Neutrophil (primary cell): ENCODE measurements around the gene AZGP1.
A peak's percentile ranks its signal among the peaks of the same experiment; 100 is the strongest.

ENCODE experiments used
- H3K27ac ChIP-seq: fragments of 200-600 bp; sonication (generic); 2 replicates; pipeline ENCODE4 v1.5.1; 2016; ENCODE audit warnings: mild to moderate bottlenecking, moderate library complexity
- H3K27me3 ChIP-seq: fragments of 200-600 bp; sonication (generic); 2 replicates; pipeline ENCODE4 v1.6.0; 2016; ENCODE audit warnings: mild to moderate bottlenecking
- H3K36me3 ChIP-seq: fragments of 200-600 bp; sonication (generic); 2 replicates; pipeline ENCODE4 v1.5.1; 2017
- H3K4me1 ChIP-seq, 2 experiments: fragments of 200-600 bp in 1 of 2; sonication (generic) in 1 of 2; 1 replicate in 1 of 2; 2 replicates in 1 of 2; pipeline versions ENCODE4 v1.5.1 to v1.6.1; 2013 to 2016; ENCODE audit warnings: low read depth in 1 of 2, low read length in 1 of 2, mild to moderate bottlenecking in 1 of 2, moderate library complexity in 1 of 2; ENCODE audit not compliant: control insufficient read depth in 1 of 2, insufficient read depth in 1 of 2
- H3K4me3 ChIP-seq, 2 experiments: fragments of 200-600 bp in 1 of 2; sonication (generic) in 1 of 2; 1 replicate in 1 of 2; 2 replicates in 1 of 2; pipeline ENCODE4 v1.5.1; 2013 to 2016; ENCODE audit warnings: low read depth in 1 of 2, low read length in 1 of 2, mild to moderate bottlenecking in 1 of 2, moderate library complexity in 1 of 2
- H3K9me3 ChIP-seq: fragments of 200-600 bp; sonication (generic); 2 replicates; pipeline ENCODE4 v1.5.1; 2016
- TF ChIP-seq, protein P1 (sequence below): fragments of 200-600 bp; sonication (generic); IDR thresholded peaks from 2 replicates; pipeline ENCODE4 v1.5.1; 2016; ENCODE audit warnings: antibody characterized with exemption

Gene AZGP1

DNA sequence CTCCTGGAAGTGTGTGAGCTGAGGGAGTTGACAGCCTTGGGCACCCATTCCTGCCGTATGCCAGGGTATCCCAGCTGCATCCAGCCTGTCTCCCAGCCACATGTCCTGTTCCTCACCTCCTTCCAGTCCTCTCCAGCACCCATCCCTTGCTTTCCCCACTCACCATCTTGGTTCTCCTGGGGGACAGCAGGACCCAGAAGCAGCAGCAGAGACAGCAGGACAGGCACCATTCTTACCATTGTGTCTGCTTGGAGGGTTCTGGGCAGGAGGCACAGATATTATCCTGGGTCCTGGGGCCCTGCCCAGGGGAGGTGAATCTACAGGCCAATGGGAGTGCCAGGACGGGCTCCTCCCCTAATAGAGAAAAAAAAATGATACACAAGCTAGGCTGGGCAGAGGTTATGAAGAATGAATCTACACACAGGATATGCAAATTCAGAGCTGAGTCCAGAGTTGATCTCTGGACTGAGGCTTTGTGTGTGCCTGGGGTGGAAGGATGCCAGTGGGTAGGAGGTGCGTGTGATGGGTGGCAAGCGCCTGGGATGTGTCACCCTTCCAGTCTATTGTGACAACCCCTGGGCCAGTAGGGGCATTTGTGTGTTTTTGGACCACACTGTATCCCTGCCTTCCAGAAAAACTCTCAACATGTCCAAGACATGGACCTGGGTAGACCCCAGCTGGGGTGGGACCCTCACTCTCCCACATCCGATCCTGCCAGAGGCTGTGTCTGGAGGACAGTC, at the start of gene AZGP1:
TSS of gene AZGP1 (minus strand) at position 250 of the 740 bp plus-strand sequence. CDS start at position 239, 11 bp downstream.
- TF ChIP-seq, protein P1, sequence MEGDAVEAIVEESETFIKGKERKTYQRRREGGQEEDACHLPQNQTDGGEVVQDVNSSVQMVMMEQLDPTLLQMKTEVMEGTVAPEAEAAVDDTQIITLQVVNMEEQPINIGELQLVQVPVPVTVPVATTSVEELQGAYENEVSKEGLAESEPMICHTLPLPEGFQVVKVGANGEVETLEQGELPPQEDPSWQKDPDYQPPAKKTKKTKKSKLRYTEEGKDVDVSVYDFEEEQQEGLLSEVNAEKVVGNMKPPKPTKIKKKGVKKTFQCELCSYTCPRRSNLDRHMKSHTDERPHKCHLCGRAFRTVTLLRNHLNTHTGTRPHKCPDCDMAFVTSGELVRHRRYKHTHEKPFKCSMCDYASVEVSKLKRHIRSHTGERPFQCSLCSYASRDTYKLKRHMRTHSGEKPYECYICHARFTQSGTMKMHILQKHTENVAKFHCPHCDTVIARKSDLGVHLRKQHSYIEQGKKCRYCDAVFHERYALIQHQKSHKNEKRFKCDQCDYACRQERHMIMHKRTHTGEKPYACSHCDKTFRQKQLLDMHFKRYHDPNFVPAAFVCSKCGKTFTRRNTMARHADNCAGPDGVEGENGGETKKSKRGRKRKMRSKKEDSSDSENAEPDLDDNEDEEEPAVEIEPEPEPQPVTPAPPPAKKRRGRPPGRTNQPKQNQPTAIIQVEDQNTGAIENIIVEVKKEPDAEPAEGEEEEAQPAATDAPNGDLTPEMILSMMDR: no peak
- H3K9me3 ChIP-seq: no peaks in the 10 kb centered on the region
- H3K36me3 ChIP-seq: no peaks in the 10 kb centered on the region
- H3K4me3 ChIP-seq: no peak within 1 kb of the TSS
- H3K27ac ChIP-seq: no peak within 1 kb of the TSS
- H3K4me1 ChIP-seq: no peaks in the 10 kb centered on the region
- H3K27me3 ChIP-seq: peaks cover 39% of the 10 kb centered on the region

DNA sequence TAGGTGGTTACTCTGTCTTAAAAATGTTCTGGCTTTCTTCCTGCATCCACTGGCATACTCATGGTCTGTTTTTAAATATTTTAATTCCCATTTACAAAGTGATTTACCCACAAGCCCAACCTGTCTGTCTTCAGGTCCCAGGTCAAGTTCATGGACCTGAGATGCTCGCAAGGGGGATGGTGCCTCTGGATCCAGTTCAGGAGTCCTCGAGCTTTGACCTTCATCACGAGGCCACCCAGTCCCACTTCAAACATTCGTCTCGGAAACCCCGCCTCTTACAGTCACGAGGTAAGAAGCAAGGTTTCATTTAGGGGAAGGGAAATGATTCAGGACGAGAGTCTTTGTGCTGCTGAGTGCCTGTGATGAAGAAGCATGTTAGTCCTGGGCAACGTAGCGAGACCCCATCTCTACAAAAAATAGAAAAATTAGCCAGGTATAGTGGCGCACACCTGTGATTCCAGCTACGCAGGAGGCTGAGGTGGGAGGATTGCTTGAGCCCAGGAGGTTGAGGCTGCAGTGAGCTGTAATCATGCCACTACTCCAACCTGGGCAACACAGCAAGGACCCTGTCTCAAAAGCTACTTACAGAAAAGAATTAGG, 48.3 kb upstream of the AZGP1 start:
- no peak overlapping the region for H3K27ac ChIP-seq
- TF ChIP-seq, protein P1: no peak

DNA sequence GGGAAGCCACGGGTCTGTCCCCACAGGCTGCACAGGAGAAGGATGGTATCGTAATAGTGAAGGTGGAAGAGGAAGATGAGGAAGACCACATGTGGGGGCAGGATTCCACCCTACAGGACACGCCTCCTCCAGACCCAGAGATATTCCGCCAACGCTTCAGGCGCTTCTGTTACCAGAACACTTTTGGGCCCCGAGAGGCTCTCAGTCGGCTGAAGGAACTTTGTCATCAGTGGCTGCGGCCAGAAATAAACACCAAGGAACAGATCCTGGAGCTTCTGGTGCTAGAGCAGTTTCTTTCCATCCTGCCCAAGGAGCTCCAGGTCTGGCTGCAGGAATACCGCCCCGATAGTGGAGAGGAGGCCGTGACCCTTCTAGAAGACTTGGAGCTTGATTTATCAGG, 47.7 kb upstream of the AZGP1 start:
- peaks cover 4 to 25% of the 10 kb centered on the region in 2 experiments for H3K4me1 ChIP-seq
- no peaks in the 10 kb centered on the region for H3K27me3 ChIP-seq
- H3K36me3 ChIP-seq: peaks cover 55% of the 10 kb centered on the region
- no peaks in the 10 kb centered on the region for H3K9me3 ChIP-seq
- TF ChIP-seq, protein P1: no peak
- H3K27ac ChIP-seq: no peak overlapping the region
- H3K4me3 ChIP-seq: no peak overlapping the region

More for the DNA sequence above, 48.3 kb upstream of the AZGP1 start:
- peaks cover 55% of the 10 kb centered on the region for H3K36me3 ChIP-seq
- H3K4me3 ChIP-seq: no peak overlapping the region
- peaks cover 4 to 25% of the 10 kb centered on the region in 2 experiments for H3K4me1 ChIP-seq
- H3K9me3 ChIP-seq: no peaks in the 10 kb centered on the region
- no peaks in the 10 kb centered on the region for H3K27me3 ChIP-seq

DNA sequence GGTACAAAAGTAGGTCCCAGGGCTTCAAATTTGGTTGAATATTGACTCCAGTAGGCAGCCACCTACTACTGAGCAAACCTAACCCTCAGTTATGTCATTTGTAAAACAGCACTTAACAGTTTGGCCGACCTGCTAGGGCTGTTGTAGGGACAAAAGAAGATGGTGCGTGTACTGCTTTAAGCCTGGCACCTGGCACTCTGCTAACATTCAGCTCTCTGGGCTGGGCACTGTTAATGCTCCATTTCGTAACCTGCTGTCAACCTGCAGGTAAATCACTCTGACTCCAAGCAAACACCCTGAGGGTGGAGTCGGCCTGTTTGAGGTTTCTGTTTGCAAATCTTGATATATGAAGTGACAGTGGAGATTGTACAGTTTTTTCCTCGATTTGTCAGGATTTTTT, 46.8 kb upstream of the AZGP1 start:
- Histone ChIP-seq H3K36me3 (peaks cover 47% of the 10 kb centered on the region), H3K27ac (no peak overlapping the region), H3K9me3 (no peaks in the 10 kb centered on the region), H3K4me3 (no peak overlapping the region), H3K4me1 (peaks cover 8 to 25% of the 10 kb centered on the region in 2 experiments), H3K27me3 (no peaks in the 10 kb centered on the region)
- TF ChIP-seq, protein P1: no peak

DNA sequence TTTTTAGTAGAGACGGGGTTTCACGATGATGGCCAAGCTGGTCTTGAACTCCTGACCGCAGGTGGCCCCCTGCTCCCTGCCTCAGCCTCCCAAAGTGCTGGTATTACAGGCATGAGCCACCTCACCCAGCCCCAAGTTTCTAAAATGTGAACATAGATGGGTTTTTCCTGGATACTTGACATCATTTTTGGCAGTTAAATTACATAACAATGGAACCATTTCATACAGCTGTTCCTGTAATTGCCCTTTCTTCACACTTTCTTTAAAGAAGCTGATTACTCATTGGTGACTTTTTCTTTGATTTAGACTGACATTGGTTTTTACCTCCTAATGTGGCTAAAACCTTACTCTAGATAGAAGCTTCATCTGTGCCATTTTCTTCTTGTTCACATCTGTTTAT, 45.5 kb upstream of the AZGP1 start:
- no peaks in the 10 kb centered on the region for H3K27me3 ChIP-seq
- H3K27ac ChIP-seq: peak overlapping the region; percentile 38
- H3K36me3 ChIP-seq: peaks cover 37% of the 10 kb centered on the region

More for the DNA sequence above, 45.5 kb upstream of the AZGP1 start:
- H3K4me1 ChIP-seq: peaks cover 13 to 37% of the 10 kb centered on the region in 2 experiments
- no peaks in the 10 kb centered on the region for H3K9me3 ChIP-seq
- no peak overlapping the region for H3K4me3 ChIP-seq
- TF ChIP-seq, protein P1: no peak
